ENCODE results near the gene KCNQ1. TPM values are rescaled to one million over a fixed set of nuclear protein-coding genes. Genes with fewer than 3 reads are reported as not detected.

KCNQ1 gene
- total RNA-seq, 1 donor from 2014 or later: 0.31 TPM

GRCh38 chr11:2732940-2733628 is 288.3 kb downstream of the KCNQ1 start:
- DNase-seq: no peak

DNA sequence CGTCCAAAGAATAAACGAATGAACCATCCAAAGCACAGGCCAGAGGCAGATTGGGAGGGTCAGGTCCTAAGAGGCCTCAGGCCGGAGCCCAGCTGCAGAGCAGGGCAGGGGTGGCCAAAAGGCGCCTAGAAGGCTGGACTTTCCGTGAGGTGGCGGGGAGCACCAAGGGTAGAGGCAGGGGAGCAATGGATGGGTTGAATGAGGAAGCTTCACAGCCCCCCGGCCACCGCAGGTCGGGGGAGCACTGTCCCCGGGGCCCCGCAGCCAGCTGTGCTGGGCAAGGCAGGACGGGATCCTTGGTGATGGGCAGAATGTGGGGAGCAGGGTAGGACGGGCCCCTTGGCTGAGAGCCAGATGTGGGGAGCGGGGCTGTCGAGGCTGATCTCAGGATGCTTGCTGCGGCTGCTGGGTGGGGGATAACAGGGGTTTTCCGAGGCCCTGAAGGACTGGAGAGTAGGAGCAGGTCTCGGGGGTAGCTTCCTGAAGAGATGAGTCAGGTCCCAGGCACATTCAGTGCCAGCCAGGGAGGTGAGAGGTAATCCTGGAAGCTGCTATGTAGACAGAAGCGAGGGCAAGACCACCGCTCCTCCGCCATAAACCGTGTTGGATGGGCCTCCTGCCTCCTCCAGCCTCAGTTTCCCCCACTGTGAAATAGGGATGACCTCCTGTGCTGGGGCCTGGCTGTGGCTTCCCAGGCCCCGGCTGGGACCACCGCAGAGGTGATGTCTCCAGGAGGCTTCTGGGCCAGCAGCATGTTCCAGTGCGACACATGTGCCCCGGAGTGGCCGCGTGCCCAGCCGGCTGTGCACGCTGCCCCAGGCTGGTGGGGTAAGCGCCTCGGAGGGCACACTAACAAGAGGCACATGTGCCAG is 289.6 kb downstream of the KCNQ1 start:
- DNase-seq: no peak

DNA sequence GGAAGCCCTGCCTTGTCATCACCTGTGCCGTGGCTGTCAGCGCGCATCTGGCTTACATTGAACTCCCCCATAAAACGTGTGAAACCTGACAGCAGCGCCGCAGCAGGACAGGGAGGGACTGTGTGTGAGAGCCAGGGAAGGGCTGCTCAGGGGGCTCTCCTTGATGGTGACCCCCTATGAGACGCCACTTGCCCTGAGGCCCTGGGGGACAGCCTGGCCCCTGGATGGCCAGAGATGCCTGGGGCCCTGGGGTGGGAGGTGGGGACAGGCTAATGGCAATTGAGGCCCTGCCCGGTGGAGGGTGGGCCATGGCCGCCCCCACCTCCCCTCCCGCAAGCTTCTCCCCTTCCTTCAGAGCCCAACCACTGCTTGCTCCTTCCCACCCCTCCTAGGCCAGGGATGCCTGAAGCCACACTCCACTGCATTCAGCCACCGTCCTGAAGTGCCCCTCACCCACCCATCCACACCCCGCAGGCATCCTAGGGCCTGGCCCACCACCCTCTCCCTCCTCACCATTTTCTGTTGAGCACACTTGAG is 290.3 kb downstream of the KCNQ1 start:
- DNase-seq: no peak

- no peak for DNase-seq
Measured at GRCh38 chr11:2736577-2737225, 291.9 kb downstream of the KCNQ1 start.

DNA sequence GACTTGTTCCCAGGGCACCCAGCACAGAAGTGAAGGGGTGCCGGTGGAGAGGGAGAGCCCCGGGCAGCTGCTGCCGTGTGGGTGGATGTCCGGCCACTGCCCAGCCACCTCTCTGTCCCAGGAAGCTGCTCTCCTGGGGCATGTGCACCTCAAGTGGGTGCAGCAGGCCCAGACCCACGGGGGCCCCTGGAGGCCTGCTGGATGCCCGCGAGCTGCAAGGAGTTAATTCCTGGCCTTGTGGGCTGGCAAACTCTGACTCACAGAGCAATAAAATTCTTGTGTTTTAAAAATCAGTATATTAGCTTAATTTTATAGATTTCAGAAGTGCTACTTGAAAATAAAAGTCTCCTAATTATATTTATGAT is 292.4 kb downstream of the KCNQ1 start:
- no peak for DNase-seq

GRCh38 chr11:2737866-2738265 is 293.1 kb downstream of the KCNQ1 start:
- DNase-seq: no peak

- no peak for DNase-seq
Measured at GRCh38 chr11:2738551-2739431, 294.0 kb downstream of the KCNQ1 start.

DNA sequence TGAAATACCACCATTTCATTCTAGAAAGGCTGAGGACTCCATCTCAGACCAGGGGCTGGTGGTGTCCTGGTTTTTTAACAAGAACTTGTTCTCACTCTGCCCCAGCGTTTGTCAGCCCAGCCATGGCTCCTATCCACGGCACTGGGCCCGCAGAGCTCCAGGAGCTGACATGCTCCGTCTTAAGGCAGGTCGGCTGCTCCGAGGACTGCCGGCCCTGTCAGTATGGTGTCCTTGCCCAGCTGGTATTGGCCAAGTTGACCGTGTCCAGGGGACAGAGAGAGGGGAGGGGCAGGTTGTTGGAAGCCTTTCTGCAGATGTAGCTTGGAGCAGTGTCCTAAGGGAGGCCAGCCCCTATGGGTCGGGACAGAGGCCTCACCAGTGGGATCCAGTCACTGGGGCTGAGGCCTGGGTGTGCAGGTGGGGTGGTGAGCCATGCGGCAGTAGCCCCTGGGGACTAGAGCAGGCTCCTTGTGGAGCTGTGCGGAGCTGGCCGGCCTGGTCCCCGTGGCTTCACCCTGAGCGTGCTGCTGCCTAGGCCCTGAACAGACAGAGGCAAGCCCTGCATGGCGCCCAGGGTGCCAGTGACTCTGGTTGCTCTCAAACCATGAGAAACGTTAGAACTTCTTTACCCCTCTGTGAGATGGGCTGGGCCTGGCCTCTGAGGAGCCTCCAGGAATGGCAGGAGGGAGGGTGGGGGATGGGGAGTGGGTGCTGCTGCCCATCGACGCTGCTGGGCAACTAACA is 294.9 kb downstream of the KCNQ1 start:
- no peak for DNase-seq

- DNase-seq: no peak
Measured at GRCh38 chr11:2740275-2740940, 295.6 kb downstream of the KCNQ1 start.

DNA sequence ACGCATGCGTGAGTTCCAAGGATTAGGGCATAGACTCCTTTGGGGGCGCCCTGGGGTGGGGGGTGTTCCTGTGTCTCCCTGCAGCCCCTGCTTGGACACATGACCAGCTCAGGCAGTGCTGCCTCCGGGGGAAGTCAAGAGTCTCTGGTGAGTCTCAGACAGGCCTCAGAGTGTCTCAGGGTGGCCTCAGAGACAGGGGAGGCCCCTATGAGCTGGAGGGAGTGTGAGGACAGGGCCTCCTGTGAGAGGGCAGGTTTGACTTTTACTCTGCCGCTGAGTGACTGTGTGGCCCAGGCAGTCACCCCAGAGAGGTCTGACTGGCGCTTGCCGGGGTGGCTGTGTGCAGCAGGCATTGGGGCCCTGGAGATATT is 296.2 kb downstream of the KCNQ1 start:
- no peak for DNase-seq

DNA sequence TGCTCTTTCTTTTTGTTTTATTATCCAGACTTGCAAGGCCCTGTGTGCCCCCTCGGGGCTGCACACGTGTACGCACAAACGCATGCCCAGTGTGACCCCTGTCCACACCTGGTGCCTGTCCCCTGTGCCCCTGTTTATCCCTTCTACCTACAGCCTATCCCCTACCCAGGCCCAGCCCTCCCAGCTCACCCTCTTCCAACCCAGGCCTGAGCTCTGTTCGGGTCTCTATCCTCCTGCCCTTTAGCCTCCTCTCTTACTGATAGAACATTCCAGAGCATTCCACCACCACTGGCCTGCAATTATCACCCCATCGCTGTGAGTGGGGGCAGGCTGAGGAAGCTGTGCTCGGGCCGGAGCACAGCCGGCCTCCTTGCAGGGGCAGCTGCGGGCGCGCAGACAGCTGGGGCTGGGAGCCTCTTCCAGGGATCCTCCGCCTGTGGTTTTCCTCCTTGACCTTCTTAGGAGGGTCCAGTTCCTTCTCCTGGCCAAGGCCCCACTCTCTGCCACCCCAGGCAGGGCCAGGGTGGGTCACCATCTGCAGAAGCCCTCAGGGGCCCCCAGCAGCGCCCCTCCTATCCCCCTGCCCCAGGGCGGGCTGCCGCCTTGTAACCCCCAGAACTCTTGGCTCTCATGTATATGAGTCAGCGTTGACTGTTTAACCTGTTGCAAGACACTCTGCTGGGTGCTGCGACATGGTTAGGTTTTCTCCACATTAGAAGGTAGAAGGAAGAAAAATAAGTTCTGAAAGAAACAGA is 296.7 kb downstream of the KCNQ1 start:
- DNase-seq: no peak

DNA sequence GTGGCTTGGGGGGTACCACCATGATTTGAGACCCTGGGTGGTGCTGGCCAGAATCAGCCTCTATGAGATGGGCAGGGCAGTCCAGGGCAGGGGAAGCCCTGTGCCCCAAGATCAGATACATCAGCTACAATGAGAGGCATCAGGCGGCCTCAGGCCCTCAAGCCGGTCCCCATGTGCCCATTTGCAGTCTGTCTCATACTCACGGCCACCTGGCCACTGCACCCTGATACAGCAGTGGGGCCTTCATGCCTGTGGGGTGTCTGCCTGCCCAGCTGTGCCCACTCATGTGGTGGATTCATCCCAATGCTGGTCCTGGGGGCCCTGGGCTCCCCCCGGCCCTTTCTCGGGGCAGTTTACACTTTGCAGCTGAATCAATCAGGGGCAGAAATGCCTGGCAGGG is 297.4 kb downstream of the KCNQ1 start:
- DNase-seq: no peak

GRCh38 chr11:2742611-2743426 is 298.0 kb downstream of the KCNQ1 start:
- no peak for DNase-seq

- no peak for DNase-seq
Measured at GRCh38 chr11:2743427-2744110, 298.8 kb downstream of the KCNQ1 start.

GRCh38 chr11:2744166-2744565 is 299.4 kb downstream of the KCNQ1 start:
- DNase-seq: no peak

DNA sequence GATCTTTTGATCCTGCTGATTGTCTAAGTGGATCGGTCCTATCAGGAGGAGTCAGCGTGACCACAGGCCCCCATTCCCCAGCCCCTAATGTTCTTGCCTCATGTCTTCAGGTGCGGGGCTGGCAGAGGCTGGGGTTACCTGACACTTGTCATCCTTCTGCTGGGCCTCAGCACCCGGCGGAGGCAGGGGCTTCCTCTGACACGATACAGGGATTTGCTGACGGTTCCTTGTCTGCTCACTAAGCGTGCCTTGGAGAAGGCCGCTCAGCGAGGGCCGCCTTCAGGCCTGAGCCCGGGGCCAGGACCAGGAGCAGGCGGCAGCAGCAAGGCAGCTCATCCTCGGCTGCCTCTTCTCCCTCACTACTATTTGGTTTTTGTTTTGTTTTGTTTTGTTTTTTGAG is 300.7 kb downstream of the KCNQ1 start:
- DNase-seq: no peak

GRCh38 chr11:2746401-2747247 is 301.8 kb downstream of the KCNQ1 start:
- no peak for DNase-seq
